Endodermal cell (in vitro differentiated cells): ENCODE measurements around the gene CBFB. TPM values are rescaled to one million over a fixed set of nuclear protein-coding genes. Genes with fewer than 3 reads are reported as not detected.
A peak's percentile ranks its signal among the peaks of the same experiment; 100 is the strongest.

Source experiments
- DNase-seq: peaks from one replicate; pipeline ENCODE4 v3.0.0-alpha.2; 2017
- H3K27ac ChIP-seq: 2 replicates; pipeline ENCODE4 v1.5.1; 2013; ENCODE audit warnings: mild to moderate bottlenecking, low read depth, low read length, moderate library complexity
- H3K27me3 ChIP-seq: 2 replicates; pipeline ENCODE4 v1.6.1; 2013; ENCODE audit warnings: mild to moderate bottlenecking, low read length, moderate library complexity; ENCODE audit not compliant: insufficient read depth, control insufficient read depth, poor library complexity, severe bottlenecking
- H3K36me3 ChIP-seq: 2 replicates; pipeline ENCODE4 v1.7.0; 2013; ENCODE audit warnings: mild to moderate bottlenecking, low read length, moderate library complexity; ENCODE audit not compliant: control insufficient read depth, insufficient read depth
- H3K4me1 ChIP-seq: one replicate; pipeline ENCODE4 v1.7.0; 2013; ENCODE audit warnings: low read length; ENCODE audit not compliant: control insufficient read depth, insufficient read depth
- H3K4me3 ChIP-seq: 2 replicates; pipeline ENCODE4 v1.5.1; 2013; ENCODE audit warnings: mild to moderate bottlenecking, low read length, moderate library complexity
- H3K9ac ChIP-seq: 2 replicates; pipeline ENCODE4 v1.6.1; 2013; ENCODE audit warnings: mild to moderate bottlenecking, low read length, moderate library complexity; ENCODE audit not compliant: poor library complexity, severe bottlenecking; ENCODE audit errors: extremely low read depth
- H3K9me3 ChIP-seq: 2 replicates; pipeline ENCODE4 v1.6.1; 2013; ENCODE audit warnings: mild to moderate bottlenecking, low read length, moderate library complexity; ENCODE audit not compliant: control insufficient read depth
- H3K27ac Mint-ChIP-seq: 2 replicates; pipeline ENCODE4 v1.8.0; 2020; ENCODE audit warnings: mixed read lengths
- H3K27me3 Mint-ChIP-seq: 2 replicates; pipeline ENCODE4 v1.8.0; 2021; ENCODE audit warnings: mild to moderate bottlenecking, mixed read lengths; ENCODE audit not compliant: insufficient read depth
- H3K36me3 Mint-ChIP-seq: 2 replicates; pipeline ENCODE4 v1.8.0; 2020; ENCODE audit warnings: low read depth, mixed read lengths
- H3K4me1 Mint-ChIP-seq: 2 replicates; pipeline ENCODE4 v1.8.0; 2020; ENCODE audit warnings: mixed read lengths
- H3K4me3 Mint-ChIP-seq: 2 replicates; pipeline ENCODE4 v1.8.0; 2020; ENCODE audit warnings: mild to moderate bottlenecking, moderate library complexity, mixed read lengths
- H3K9me3 Mint-ChIP-seq: 2 replicates; pipeline ENCODE4 v1.8.0; 2020; ENCODE audit warnings: mild to moderate bottlenecking, mixed read lengths
- WGBS, 2 experiments: methylation state at CpG; one replicate each; pipeline versions ENCODE4 v1.1.5 to v1.1.7; 2013; ENCODE audit warnings: missing lambda C conversion rate in 2 of 2, mixed read lengths in 1 of 2; ENCODE audit not compliant: insufficient coverage in 1 of 2, insufficient read length in 1 of 2; 5-methylcytosine and 5-hydroxymethylcytosine counted together
- total RNA-seq, 2 donors: library from RNA; stranded (reverse); fragmentation: NEBNext Ultra II Directional in 1 of 2; extraction: Animal tissue kit (Norgen Biotek cat#: 25700) in 1 of 2; gene quantifications; 2 replicates in 1 of 2; 3 replicates in 1 of 2; pipeline ENCODE4 v1.2.1, GENCODE V29; 2021
- TF ChIP-seq, protein P1 (sequence below): fragments of 200-600 bp; sonication (generic); conservative IDR thresholded peaks from 2 replicates; pipeline ENCODE4 v1.5.0; 2021; ENCODE audit warnings: antibody characterized with exemption, mild to moderate bottlenecking

CBFB gene
- total RNA-seq, 2 donors from 2014 or later: 93.9 to 95.2 TPM

DNA sequence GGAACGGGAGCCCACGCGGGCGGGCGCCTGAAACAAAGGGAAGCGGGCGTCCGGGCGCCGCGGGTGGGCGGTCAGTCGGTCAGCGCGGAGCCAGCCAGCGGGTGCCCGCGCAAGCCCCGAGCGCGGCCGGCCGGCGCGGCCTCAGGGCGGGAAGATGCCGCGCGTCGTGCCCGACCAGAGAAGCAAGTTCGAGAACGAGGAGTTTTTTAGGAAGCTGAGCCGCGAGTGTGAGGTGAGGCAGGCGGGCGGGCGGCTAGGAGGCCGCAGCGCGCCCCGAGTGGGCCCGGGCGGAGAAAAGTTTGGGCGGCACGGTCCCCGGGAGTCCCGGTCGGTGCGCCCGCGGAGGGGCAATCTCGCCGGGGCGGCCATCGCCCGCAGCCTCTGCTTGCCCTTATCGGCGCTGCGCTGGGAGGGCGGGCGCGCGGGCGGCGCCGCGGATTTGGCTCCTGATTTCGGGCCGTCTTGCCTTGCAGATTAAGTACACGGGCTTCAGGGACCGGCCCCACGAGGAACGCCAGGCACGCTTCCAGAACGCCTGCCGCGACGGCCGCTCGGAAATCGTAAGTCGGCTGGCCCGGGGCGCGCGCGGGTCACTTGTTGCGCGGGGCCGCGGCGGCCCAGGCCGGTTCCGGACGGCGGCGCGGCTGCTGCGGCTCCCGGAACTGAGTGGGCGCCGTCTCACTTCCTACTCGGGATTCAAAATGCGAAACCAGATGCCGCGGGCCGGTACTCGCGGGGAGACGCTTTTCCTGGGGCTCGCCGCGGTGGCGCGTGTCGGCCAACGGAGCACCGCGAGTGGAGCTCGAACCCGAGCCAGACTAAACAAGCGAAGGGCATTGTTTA, 526 bp downstream of the CBFB start:
- WGBS, 2 experiments: 0 to 1% methylated on average over 78 to 123 of the region's 123 CpGs
- TF ChIP-seq, protein P1, sequence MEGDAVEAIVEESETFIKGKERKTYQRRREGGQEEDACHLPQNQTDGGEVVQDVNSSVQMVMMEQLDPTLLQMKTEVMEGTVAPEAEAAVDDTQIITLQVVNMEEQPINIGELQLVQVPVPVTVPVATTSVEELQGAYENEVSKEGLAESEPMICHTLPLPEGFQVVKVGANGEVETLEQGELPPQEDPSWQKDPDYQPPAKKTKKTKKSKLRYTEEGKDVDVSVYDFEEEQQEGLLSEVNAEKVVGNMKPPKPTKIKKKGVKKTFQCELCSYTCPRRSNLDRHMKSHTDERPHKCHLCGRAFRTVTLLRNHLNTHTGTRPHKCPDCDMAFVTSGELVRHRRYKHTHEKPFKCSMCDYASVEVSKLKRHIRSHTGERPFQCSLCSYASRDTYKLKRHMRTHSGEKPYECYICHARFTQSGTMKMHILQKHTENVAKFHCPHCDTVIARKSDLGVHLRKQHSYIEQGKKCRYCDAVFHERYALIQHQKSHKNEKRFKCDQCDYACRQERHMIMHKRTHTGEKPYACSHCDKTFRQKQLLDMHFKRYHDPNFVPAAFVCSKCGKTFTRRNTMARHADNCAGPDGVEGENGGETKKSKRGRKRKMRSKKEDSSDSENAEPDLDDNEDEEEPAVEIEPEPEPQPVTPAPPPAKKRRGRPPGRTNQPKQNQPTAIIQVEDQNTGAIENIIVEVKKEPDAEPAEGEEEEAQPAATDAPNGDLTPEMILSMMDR: no peak
- H3K9me3 Mint-ChIP-seq: no peaks in the 10 kb centered on the region
- no peaks in the 10 kb centered on the region for H3K27me3 Mint-ChIP-seq
- peak overlapping the region; percentile 74 for H3K27ac Mint-ChIP-seq
- H3K4me3 Mint-ChIP-seq: peak overlapping the region; percentile 80
- peaks cover 9% of the 10 kb centered on the region for H3K4me1 ChIP-seq
- DNase-seq: peak; percentile 78
- H3K4me3 ChIP-seq: peak overlapping the region; percentile 93
- H3K27ac ChIP-seq: peak overlapping the region; percentile 81
- peaks cover 39% of the 10 kb centered on the region for H3K36me3 ChIP-seq
- peaks cover 20% of the 10 kb centered on the region for H3K4me1 Mint-ChIP-seq
- peak overlapping the region; percentile 85 for H3K9ac ChIP-seq
- no peaks in the 10 kb centered on the region for H3K9me3 ChIP-seq
- H3K27me3 ChIP-seq: no peaks in the 10 kb centered on the region
- peaks cover 27% of the 10 kb centered on the region for H3K36me3 Mint-ChIP-seq

DNA sequence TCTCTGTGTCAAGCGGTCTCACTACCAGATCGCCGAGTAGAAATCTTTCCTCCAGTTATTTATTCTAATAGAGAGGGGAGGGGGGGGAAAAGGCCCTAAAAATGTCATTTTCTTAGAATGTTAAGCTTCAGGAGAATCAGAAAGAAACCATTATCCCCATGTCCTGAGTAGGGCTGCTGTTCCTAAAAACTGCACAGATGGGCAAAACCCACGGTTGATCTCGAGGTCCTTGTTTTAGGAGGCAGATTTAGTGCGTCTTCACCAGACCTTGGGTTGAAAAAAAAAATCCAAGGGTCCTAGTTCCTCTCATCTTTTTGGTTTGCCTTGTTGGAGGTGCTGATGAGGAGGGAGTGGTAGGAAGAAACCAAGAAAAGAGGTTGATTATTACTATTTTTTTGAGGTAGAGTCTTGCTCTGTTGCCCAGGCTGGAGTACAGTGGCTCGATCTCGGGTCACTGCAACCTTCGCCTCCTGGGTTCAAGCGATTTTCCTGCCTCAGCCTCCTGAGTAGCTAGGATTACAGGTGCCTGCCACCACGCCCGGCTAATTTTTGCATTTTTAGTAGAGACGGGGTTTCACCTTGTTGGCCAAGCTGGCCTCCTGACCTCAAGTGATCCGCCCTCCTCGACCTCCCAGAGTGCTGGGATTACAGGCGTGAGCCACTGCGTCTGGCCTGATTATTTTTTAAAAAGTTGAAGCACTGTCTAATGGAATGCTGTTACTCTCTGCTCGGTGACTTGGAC, 1.4 kb downstream of the CBFB start:
- Histone ChIP-seq H3K4me3 (peak overlapping the region; percentile 93), H3K9ac (peak overlapping the region; percentile 85), H3K9me3 (no peaks in the 10 kb centered on the region), H3K27ac (no peak overlapping the region), H3K36me3 (peaks cover 46% of the 10 kb centered on the region), H3K27me3 (no peaks in the 10 kb centered on the region), H3K4me1 (peaks cover 1% of the 10 kb centered on the region)
- peak overlapping the region; percentile 80 for H3K4me3 Mint-ChIP-seq
- DNase-seq: no peak
- peaks cover 15% of the 10 kb centered on the region for H3K4me1 Mint-ChIP-seq
- H3K9me3 Mint-ChIP-seq: no peaks in the 10 kb centered on the region
- no peaks in the 10 kb centered on the region for H3K27me3 Mint-ChIP-seq
- 72 to 74% methylated on average over 15 to 16 of the region's 18 CpGs for WGBS, 2 experiments
- H3K27ac Mint-ChIP-seq: peak overlapping the region; percentile 74
- TF ChIP-seq, protein P1: no peak
- H3K36me3 Mint-ChIP-seq: peaks cover 34% of the 10 kb centered on the region

DNA sequence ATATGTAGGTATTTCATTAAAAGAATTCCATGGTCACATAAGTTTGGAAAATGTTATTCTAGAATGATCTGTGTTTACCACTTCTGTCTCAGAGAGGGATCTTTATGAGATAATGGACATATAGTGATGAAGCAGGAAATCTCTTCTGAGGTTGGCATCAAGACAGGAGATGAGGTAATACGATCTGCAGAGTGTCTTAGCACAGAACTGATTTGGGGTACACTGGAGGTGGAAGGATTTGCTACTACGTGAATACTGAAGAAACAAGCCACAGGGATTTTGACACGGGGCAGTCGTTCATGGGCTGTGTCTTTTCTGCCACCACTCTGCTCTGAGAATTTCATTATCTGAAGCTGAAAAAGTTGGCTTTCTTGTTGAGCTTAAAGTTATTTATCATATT, 5.5 kb downstream of the CBFB start:
- Mint-ChIP-seq H3K4me3 (no peak overlapping the region), H3K27ac (no peak overlapping the region), H3K4me1 (peaks cover 15% of the 10 kb centered on the region), H3K36me3 (peaks cover 58% of the 10 kb centered on the region), H3K9me3 (no peaks in the 10 kb centered on the region), H3K27me3 (no peaks in the 10 kb centered on the region)
- Histone ChIP-seq H3K4me1 (no peaks in the 10 kb centered on the region), H3K27me3 (no peaks in the 10 kb centered on the region), H3K36me3 (peaks cover 82% of the 10 kb centered on the region), H3K9ac (no peak overlapping the region), H3K4me3 (no peak overlapping the region), H3K9me3 (no peaks in the 10 kb centered on the region), H3K27ac (no peak overlapping the region)
- DNase-seq: no peak
- WGBS, 2 experiments: 91 to 94% methylated on average over 2 to 4 of the region's 4 CpGs
- TF ChIP-seq, protein P1: no peak
